ENCODE measurements around the gene USP11. TPM values are rescaled to one million over a fixed set of nuclear protein-coding genes. Genes with fewer than 3 reads are reported as not detected.

USP11 gene
- total RNA-seq, 2 donors from 2014 or later: 50.8 to 68.6 TPM

- ATAC-seq (ENCODE audit: insufficient number of reproducible peaks, low FRiP score, low read depth) (no peak), DNase-seq (ENCODE audit: low spot score) (no peak)
- Histone ChIP-seq H3K27ac (no peak overlapping the region), H3K9me3 (no peaks in the 10 kb centered on the region), H3K27me3 (replicated peaks; ENCODE audit: insufficient read depth) (no peaks in the 10 kb centered on the region), H3K36me3 (peaks cover 20% of the 10 kb centered on the region), H3K4me1 (ENCODE audit: control insufficient read depth in 1 of 2, low read depth in 2 of 2) (peaks cover 0 to 8% of the 10 kb centered on the region in 2 donors), H3K4me3 (no peak overlapping the region)
- TF ChIP-seq CTCF (IDR thresholded peaks at IDR 0.05): no peak
Measured at GRCh38 chrX:47240619-47241018, 7.8 kb downstream of the USP11 start.

- TF ChIP-seq CTCF (IDR thresholded peaks at IDR 0.05): no peak
- no peaks in the 10 kb centered on the region for H3K9me3 ChIP-seq
- H3K27me3 ChIP-seq (replicated peaks; ENCODE audit: insufficient read depth): no peaks in the 10 kb centered on the region
- ATAC-seq (ENCODE audit: insufficient number of reproducible peaks, low FRiP score, low read depth) (no peak), DNase-seq (ENCODE audit: low spot score) (no peak)
- H3K36me3 ChIP-seq: peaks cover 20% of the 10 kb centered on the region
- H3K4me3 ChIP-seq: no peak overlapping the region
- H3K27ac ChIP-seq: no peak overlapping the region
- peaks cover 0 to 8% of the 10 kb centered on the region in 2 donors for H3K4me1 ChIP-seq (ENCODE audit: control insufficient read depth in 1 of 2, low read depth in 2 of 2)
Measured at GRCh38 chrX:47241201-47242011, 8.6 kb downstream of the USP11 start.

GRCh38 chrX:47242321-47242720, 9.5 kb downstream of the USP11 start:
- no peak for DNase-seq (ENCODE audit: low spot score)
- Histone ChIP-seq H3K4me3 (no peak overlapping the region), H3K4me1 (ENCODE audit: control insufficient read depth in 1 of 2, low read depth in 2 of 2) (peaks cover 0 to 2% of the 10 kb centered on the region in 2 donors), H3K9me3 (no peaks in the 10 kb centered on the region), H3K27ac (no peak overlapping the region), H3K27me3 (replicated peaks; ENCODE audit: insufficient read depth) (no peaks in the 10 kb centered on the region), H3K36me3 (peaks cover 20% of the 10 kb centered on the region)
- no peak for TF ChIP-seq CTCF (IDR thresholded peaks at IDR 0.05)
- no peak for ATAC-seq (ENCODE audit: insufficient number of reproducible peaks, low FRiP score, low read depth)

- Histone ChIP-seq H3K4me1 (ENCODE audit: control insufficient read depth in 1 of 2, low read depth in 2 of 2) (no peaks in the 10 kb centered on the region), H3K27me3 (replicated peaks; ENCODE audit: insufficient read depth) (no peaks in the 10 kb centered on the region), H3K36me3 (peaks cover 20% of the 10 kb centered on the region), H3K9me3 (no peaks in the 10 kb centered on the region), H3K27ac (no peak overlapping the region), H3K4me3 (no peak overlapping the region)
- TF ChIP-seq CTCF (IDR thresholded peaks at IDR 0.05): no peak
- no peak for DNase-seq (ENCODE audit: low spot score)
- no peak for ATAC-seq (ENCODE audit: insufficient number of reproducible peaks, low FRiP score, low read depth)
Measured at GRCh38 chrX:47243351-47243750, 10.5 kb downstream of the USP11 start.

- Histone ChIP-seq H3K27ac (no peak overlapping the region), H3K9me3 (no peaks in the 10 kb centered on the region), H3K4me3 (no peak overlapping the region), H3K36me3 (peaks cover 20% of the 10 kb centered on the region), H3K27me3 (replicated peaks; ENCODE audit: insufficient read depth) (no peaks in the 10 kb centered on the region), H3K4me1 (ENCODE audit: control insufficient read depth in 1 of 2, low read depth in 2 of 2) (no peaks in the 10 kb centered on the region)
- ATAC-seq (ENCODE audit: insufficient number of reproducible peaks, low FRiP score, low read depth) (no peak), DNase-seq (ENCODE audit: low spot score) (no peak)
- no peak for TF ChIP-seq CTCF (IDR thresholded peaks at IDR 0.05)
Measured at GRCh38 chrX:47244676-47245075, 11.9 kb downstream of the USP11 start.

Measured in thoracic aorta (tissue), 2 donors.